Stimulated activated naive CD8-positive, alpha-beta T cell treated with anti-CD3 and anti-CD28 coated beads, Interleukin-15, Interleukin-2, amounts not matched to agents 100 U/mL and 50 U/mL, for 24 hours (primary cell): ENCODE measurements around the gene ARL5C.

Experiments
- ATAC-seq: fragments of 150-1000 bp; cut with Tn5 transposase; one replicate; pipeline ENCODE4 v1.10.0; 2021
- DNase-seq: peaks from one replicate; pipeline ENCODE4 v3.0.0; 2021

The ARL5C gene

GRCh38 chr17:39107973-39108372, 58.0 kb downstream of the ARL5C start:
- ATAC-seq (no peak), DNase-seq (no peak)

- DNase-seq (no peak), ATAC-seq (no peak)
These were observed 58.8 kb downstream of the ARL5C start for GRCh38 chr17:39107155-39107554.
